ENCODE results near the gene ATRNL1.

Gene ATRNL1

GRCh38 chr10:115982076-115982475 is 888.9 kb downstream of the ATRNL1 start:
- Histone ChIP-seq H3K4me1 (ENCODE audit: insufficient read depth, low read length) (peaks cover 3% of the 10 kb centered on the region; the same call in 1 of the 2 replicates), H3K27ac (ENCODE audit: low read length) (no peak overlapping the region), H3K36me3 (ENCODE audit: insufficient read depth, low read depth, low read length) (no peaks in the 10 kb centered on the region), H3K9ac (ENCODE audit: low read depth, low read length) (no peak overlapping the region), H3K4me3 (ENCODE audit: low read length) (no peak overlapping the region), H3K9me3 (ENCODE audit: insufficient read depth, low read depth, low read length) (no peaks in the 10 kb centered on the region; the same call in 1 of the 2 replicates), H3K27me3 (ENCODE audit: insufficient read depth, low read length) (no peaks in the 10 kb centered on the region)

GRCh38 chr10:115982526-115982925 is 889.4 kb downstream of the ATRNL1 start:
- Histone ChIP-seq H3K9ac (ENCODE audit: low read depth, low read length) (no peak overlapping the region), H3K4me1 (ENCODE audit: insufficient read depth, low read length) (peaks cover 3% of the 10 kb centered on the region; the same call in 1 of the 2 replicates), H3K9me3 (ENCODE audit: insufficient read depth, low read depth, low read length) (no peaks in the 10 kb centered on the region; the same call in 1 of the 2 replicates), H3K27me3 (ENCODE audit: insufficient read depth, low read length) (no peaks in the 10 kb centered on the region), H3K4me3 (ENCODE audit: low read length) (no peak overlapping the region), H3K27ac (ENCODE audit: low read length) (no peak overlapping the region), H3K36me3 (ENCODE audit: insufficient read depth, low read depth, low read length) (no peaks in the 10 kb centered on the region)

DNA sequence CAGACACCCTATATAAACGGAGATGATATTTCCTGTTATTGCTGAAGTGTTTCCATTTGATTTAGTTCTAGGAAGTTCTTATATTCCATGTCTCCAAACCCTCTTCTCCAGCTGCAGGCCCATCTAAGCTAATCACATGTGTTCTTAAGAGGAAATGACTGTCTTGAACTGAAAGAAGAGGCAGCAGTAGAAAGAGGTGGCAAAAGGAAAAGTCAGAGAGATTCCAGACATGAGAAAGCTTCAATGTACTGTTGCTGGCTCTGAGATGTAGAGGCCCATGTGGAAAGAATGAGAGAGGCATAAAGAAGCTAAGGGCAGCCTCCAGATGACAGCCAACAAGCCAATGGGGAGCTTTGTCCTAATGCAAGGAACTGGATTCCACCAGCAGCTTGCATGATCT is 892.6 kb downstream of the ATRNL1 start:
- H3K36me3 ChIP-seq (ENCODE audit: insufficient read depth, low read depth, low read length) = no peaks in the 10 kb centered on the region
- H3K4me3 ChIP-seq (ENCODE audit: low read length) = no peak overlapping the region
- no peak overlapping the region for H3K9ac ChIP-seq (ENCODE audit: low read depth, low read length)
- no peaks in the 10 kb centered on the region for H3K4me1 ChIP-seq (ENCODE audit: insufficient read depth, low read length)
- no peaks in the 10 kb centered on the region for H3K27me3 ChIP-seq (ENCODE audit: insufficient read depth, low read length)
- no peak overlapping the region for H3K27ac ChIP-seq (ENCODE audit: low read length)
- H3K9me3 ChIP-seq (ENCODE audit: insufficient read depth, low read depth, low read length) = no peaks in the 10 kb centered on the region; the same call in 1 of the 2 replicates

- Histone ChIP-seq H3K9me3 (ENCODE audit: insufficient read depth, low read depth, low read length) (no peaks in the 10 kb centered on the region; the same call in 1 of the 2 replicates), H3K27ac (ENCODE audit: low read length) (no peak overlapping the region), H3K36me3 (ENCODE audit: insufficient read depth, low read depth, low read length) (no peaks in the 10 kb centered on the region), H3K4me3 (ENCODE audit: low read length) (no peak overlapping the region), H3K4me1 (ENCODE audit: insufficient read depth, low read length) (no peaks in the 10 kb centered on the region), H3K9ac (ENCODE audit: low read depth, low read length) (no peak overlapping the region), H3K27me3 (ENCODE audit: insufficient read depth, low read length) (peaks cover 5% of the 10 kb centered on the region)
These were observed 895.2 kb downstream of the ATRNL1 start for GRCh38 chr10:115988380-115988779.

GRCh38 chr10:115989621-115990020 is 896.5 kb downstream of the ATRNL1 start:
- no peaks in the 10 kb centered on the region for H3K36me3 ChIP-seq (ENCODE audit: insufficient read depth, low read depth, low read length)
- no peaks in the 10 kb centered on the region; the same call in 1 of the 2 replicates for H3K4me1 ChIP-seq (ENCODE audit: insufficient read depth, low read length)
- H3K9ac ChIP-seq (ENCODE audit: low read depth, low read length) = no peak overlapping the region
- H3K4me3 ChIP-seq (ENCODE audit: low read length) = no peak overlapping the region
- no peaks in the 10 kb centered on the region; the same call in 1 of the 2 replicates for H3K9me3 ChIP-seq (ENCODE audit: insufficient read depth, low read depth, low read length)
- H3K27me3 ChIP-seq (ENCODE audit: insufficient read depth, low read length) = peaks cover 17% of the 10 kb centered on the region
- H3K27ac ChIP-seq (ENCODE audit: low read length) = no peak overlapping the region

- H3K4me3 ChIP-seq (ENCODE audit: low read length) = no peak overlapping the region
- H3K4me1 ChIP-seq (ENCODE audit: insufficient read depth, low read length) = peaks cover 13% of the 10 kb centered on the region; the same call in 1 of the 2 replicates
- no peaks in the 10 kb centered on the region for H3K36me3 ChIP-seq (ENCODE audit: insufficient read depth, low read depth, low read length)
- no peak overlapping the region for H3K27ac ChIP-seq (ENCODE audit: low read length)
- no peaks in the 10 kb centered on the region for H3K9me3 ChIP-seq (ENCODE audit: insufficient read depth, low read depth, low read length)
- peaks cover 41% of the 10 kb centered on the region for H3K27me3 ChIP-seq (ENCODE audit: insufficient read depth, low read length)
- H3K9ac ChIP-seq (ENCODE audit: low read depth, low read length) = no peak overlapping the region
These were observed 899.2 kb downstream of the ATRNL1 start for GRCh38 chr10:115992236-115992986.

DNA sequence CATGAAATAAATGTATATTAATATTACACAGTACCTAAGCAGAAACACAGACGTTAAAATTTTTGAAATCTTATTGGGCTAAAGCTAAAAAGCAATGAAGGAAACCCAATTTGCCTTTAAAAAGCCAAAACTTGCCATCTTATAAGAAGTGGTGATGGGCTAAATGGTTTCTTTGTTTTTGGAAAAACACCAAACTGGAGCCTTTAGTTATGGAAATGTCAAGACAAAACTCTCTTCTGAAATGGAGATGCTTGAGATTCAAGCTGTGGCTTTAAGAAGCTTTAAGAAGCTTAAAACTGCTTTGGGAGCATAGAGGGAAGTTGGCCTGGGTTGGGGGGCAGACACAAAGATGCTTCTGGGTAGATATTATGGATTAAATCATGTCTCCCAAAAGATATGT is 902.9 kb downstream of the ATRNL1 start:
- no peaks in the 10 kb centered on the region for H3K9me3 ChIP-seq (ENCODE audit: insufficient read depth, low read depth, low read length)
- peaks cover 52% of the 10 kb centered on the region for H3K27me3 ChIP-seq (ENCODE audit: insufficient read depth, low read length)
- H3K4me1 ChIP-seq (ENCODE audit: insufficient read depth, low read length) = peaks cover 13% of the 10 kb centered on the region; the same call in 1 of the 2 replicates
- no peak overlapping the region for H3K9ac ChIP-seq (ENCODE audit: low read depth, low read length)
- H3K27ac ChIP-seq (ENCODE audit: low read length) = no peak overlapping the region
- no peaks in the 10 kb centered on the region for H3K36me3 ChIP-seq (ENCODE audit: insufficient read depth, low read depth, low read length)
- H3K4me3 ChIP-seq (ENCODE audit: low read length) = peak overlapping the region; percentile 31

DNA sequence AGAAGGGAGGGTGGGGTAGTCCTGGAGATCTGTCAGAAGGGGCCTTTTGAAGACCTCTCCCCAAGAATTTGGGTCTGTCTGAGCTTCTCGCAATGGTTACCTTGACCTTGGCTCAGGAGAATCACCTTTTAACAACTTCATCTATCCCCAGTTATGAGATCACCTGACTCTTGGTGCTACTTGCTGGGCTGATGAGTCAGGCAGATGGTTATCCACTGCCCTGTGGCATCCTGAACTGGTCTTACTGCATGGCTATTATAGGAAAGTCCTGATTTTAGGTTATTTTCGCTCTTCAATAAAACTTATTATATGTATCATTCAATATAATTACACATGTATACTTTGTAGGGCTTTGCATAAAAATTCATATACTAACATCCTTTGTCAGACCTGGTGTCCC is 905.1 kb downstream of the ATRNL1 start:
- H3K36me3 ChIP-seq (ENCODE audit: insufficient read depth, low read depth, low read length) = no peaks in the 10 kb centered on the region
- H3K9ac ChIP-seq (ENCODE audit: low read depth, low read length) = no peak overlapping the region
- H3K27me3 ChIP-seq (ENCODE audit: insufficient read depth, low read length) = peaks cover 48% of the 10 kb centered on the region
- no peak overlapping the region for H3K27ac ChIP-seq (ENCODE audit: low read length)
- H3K9me3 ChIP-seq (ENCODE audit: insufficient read depth, low read depth, low read length) = no peaks in the 10 kb centered on the region
- H3K4me1 ChIP-seq (ENCODE audit: insufficient read depth, low read length) = peaks cover 13% of the 10 kb centered on the region; the same call in 1 of the 2 replicates
- H3K4me3 ChIP-seq (ENCODE audit: low read length) = no peak overlapping the region

Data from iPS-20b (cell line).